Activated T-cell treated with anti-CD3 and anti-CD28 coated beads, Interleukin-2, amount 50 U/mL, for 4 hours (primary cell): ENCODE results near the gene FOXP1. TPM values are rescaled to one million over a fixed set of nuclear protein-coding genes. Genes with fewer than 3 reads are reported as not detected.

ENCODE experiments used
- ATAC-seq, 2 donors: fragments of 200-7000 bp; cut with Tn5 transposase; one replicate each; pipeline ENCODE4 v1.10.0; 2021
- DNase-seq: peaks from one replicate; pipeline ENCODE4 v3.0.0-alpha.2; 2020
- H3K27me3 Mint-ChIP-seq: one replicate; pipeline ENCODE4 v1.8.0; 2021; ENCODE audit warnings: low read depth, mixed read lengths
- H3K36me3 Mint-ChIP-seq: one replicate; pipeline ENCODE4 v1.8.0; 2022; ENCODE audit warnings: mixed read lengths; ENCODE audit not compliant: insufficient read depth
- H3K4me1 Mint-ChIP-seq: one replicate; pipeline ENCODE4 v1.8.0; 2021; ENCODE audit warnings: low read depth, mixed read lengths
- H3K4me3 Mint-ChIP-seq: one replicate; pipeline ENCODE4 v1.8.0; 2021; ENCODE audit warnings: mild to moderate bottlenecking, moderate library complexity, mixed read lengths
- H3K9me3 Mint-ChIP-seq: one replicate; pipeline ENCODE4 v1.8.0; 2021; ENCODE audit warnings: mixed read lengths
- total RNA-seq, 3 donors: library from RNA; stranded (reverse); gene quantifications; one replicate each; pipeline ENCODE4 v1.2.1, GENCODE V29; 2021

FOXP1 gene
- total RNA-seq, 3 donors from 2014 or later: 251 to 263 (median 256) TPM

GRCh38 chr3:71245971-71246880, 337.3 kb downstream of the FOXP1 start:
- DNase-seq: no peak
- Mint-ChIP-seq H3K9me3 (no peaks in the 10 kb centered on the region), H3K36me3 (peaks cover 12% of the 10 kb centered on the region), H3K4me1 (peaks cover 58% of the 10 kb centered on the region), H3K4me3 (no peak overlapping the region), H3K27me3 (no peaks in the 10 kb centered on the region)
- peak in 1 of 2 donors; percentile 72 for ATAC-seq

GRCh38 chr3:71244826-71245488, 338.6 kb downstream of the FOXP1 start:
- DNase-seq (no peak), ATAC-seq (no peak)
- peaks cover 13% of the 10 kb centered on the region for H3K36me3 Mint-ChIP-seq
- no peaks in the 10 kb centered on the region for H3K27me3 Mint-ChIP-seq
- no peaks in the 10 kb centered on the region for H3K9me3 Mint-ChIP-seq
- H3K4me3 Mint-ChIP-seq: no peak overlapping the region
- H3K4me1 Mint-ChIP-seq: peaks cover 56% of the 10 kb centered on the region

GRCh38 chr3:71244153-71244825, 339.2 kb downstream of the FOXP1 start:
- H3K9me3 Mint-ChIP-seq: no peaks in the 10 kb centered on the region
- H3K4me1 Mint-ChIP-seq: peaks cover 50% of the 10 kb centered on the region
- peaks cover 14% of the 10 kb centered on the region for H3K36me3 Mint-ChIP-seq
- no peaks in the 10 kb centered on the region for H3K27me3 Mint-ChIP-seq
- no peak for DNase-seq
- ATAC-seq: no peak
- H3K4me3 Mint-ChIP-seq: no peak overlapping the region

- no peaks in the 10 kb centered on the region for H3K9me3 Mint-ChIP-seq
- ATAC-seq (no peak), DNase-seq (no peak)
- H3K4me1 Mint-ChIP-seq: peaks cover 45% of the 10 kb centered on the region
- H3K27me3 Mint-ChIP-seq: no peaks in the 10 kb centered on the region
- H3K4me3 Mint-ChIP-seq: no peak overlapping the region
- H3K36me3 Mint-ChIP-seq: peaks cover 16% of the 10 kb centered on the region
Measured at GRCh38 chr3:71243229-71243628, 340.3 kb downstream of the FOXP1 start.

- H3K4me3 Mint-ChIP-seq: no peak overlapping the region
- DNase-seq (no peak), ATAC-seq (no peak)
- no peaks in the 10 kb centered on the region for H3K9me3 Mint-ChIP-seq
- H3K27me3 Mint-ChIP-seq: no peaks in the 10 kb centered on the region
- peaks cover 43% of the 10 kb centered on the region for H3K4me1 Mint-ChIP-seq
- H3K36me3 Mint-ChIP-seq: peaks cover 24% of the 10 kb centered on the region
Measured at GRCh38 chr3:71241981-71242560, 341.5 kb downstream of the FOXP1 start.

GRCh38 chr3:71241246-71241901, 342.2 kb downstream of the FOXP1 start:
- Mint-ChIP-seq H3K4me3 (no peak overlapping the region), H3K9me3 (no peaks in the 10 kb centered on the region), H3K4me1 (peaks cover 36% of the 10 kb centered on the region), H3K36me3 (peaks cover 23% of the 10 kb centered on the region), H3K27me3 (no peaks in the 10 kb centered on the region)
- ATAC-seq: no peak
- no peak for DNase-seq

GRCh38 chr3:71240034-71240433, 343.5 kb downstream of the FOXP1 start:
- Mint-ChIP-seq H3K36me3 (peaks cover 30% of the 10 kb centered on the region), H3K4me1 (peaks cover 30% of the 10 kb centered on the region), H3K4me3 (no peak overlapping the region), H3K9me3 (peaks cover 4% of the 10 kb centered on the region), H3K27me3 (no peaks in the 10 kb centered on the region)
- DNase-seq (no peak), ATAC-seq (no peak)

GRCh38 chr3:71238355-71238757, 345.2 kb downstream of the FOXP1 start:
- DNase-seq (no peak), ATAC-seq (no peak)
- no peaks in the 10 kb centered on the region for H3K27me3 Mint-ChIP-seq
- peaks cover 4% of the 10 kb centered on the region for H3K9me3 Mint-ChIP-seq
- no peak overlapping the region for H3K4me3 Mint-ChIP-seq
- peaks cover 29% of the 10 kb centered on the region for H3K36me3 Mint-ChIP-seq
- peaks cover 25% of the 10 kb centered on the region for H3K4me1 Mint-ChIP-seq

- ATAC-seq (no peak), DNase-seq (no peak)
- Mint-ChIP-seq H3K9me3 (peaks cover 4% of the 10 kb centered on the region), H3K27me3 (no peaks in the 10 kb centered on the region), H3K4me1 (peaks cover 22% of the 10 kb centered on the region), H3K4me3 (no peak overlapping the region), H3K36me3 (peaks cover 29% of the 10 kb centered on the region)
Measured at GRCh38 chr3:71237672-71238071, 345.9 kb downstream of the FOXP1 start.

GRCh38 chr3:71235846-71236245, 347.7 kb downstream of the FOXP1 start:
- DNase-seq (no peak), ATAC-seq (no peak)
- Mint-ChIP-seq H3K27me3 (no peaks in the 10 kb centered on the region), H3K9me3 (peaks cover 8% of the 10 kb centered on the region), H3K36me3 (peaks cover 36% of the 10 kb centered on the region), H3K4me1 (peaks cover 35% of the 10 kb centered on the region), H3K4me3 (no peak overlapping the region)

- H3K27me3 Mint-ChIP-seq: no peaks in the 10 kb centered on the region
- H3K9me3 Mint-ChIP-seq: peaks cover 8% of the 10 kb centered on the region
- no peak overlapping the region for H3K4me3 Mint-ChIP-seq
- no peak for DNase-seq
- peaks cover 27% of the 10 kb centered on the region for H3K36me3 Mint-ChIP-seq
- H3K4me1 Mint-ChIP-seq: peaks cover 48% of the 10 kb centered on the region
- ATAC-seq: no peak
Measured at GRCh38 chr3:71232895-71233294, 350.6 kb downstream of the FOXP1 start.

- Mint-ChIP-seq H3K27me3 (no peaks in the 10 kb centered on the region), H3K4me1 (peaks cover 50% of the 10 kb centered on the region), H3K4me3 (no peak overlapping the region)
Measured at GRCh38 chr3:71232175-71232679, 351.3 kb downstream of the FOXP1 start.

GRCh38 chr3:71231680-71232079, 351.8 kb downstream of the FOXP1 start:
- no peak overlapping the region for H3K4me3 Mint-ChIP-seq
- peaks cover 20% of the 10 kb centered on the region for H3K36me3 Mint-ChIP-seq

More at GRCh38 chr3:71232175-71232679, 351.3 kb downstream of the FOXP1 start:
- Mint-ChIP-seq H3K36me3 (peaks cover 21% of the 10 kb centered on the region), H3K9me3 (peaks cover 8% of the 10 kb centered on the region)
- DNase-seq (no peak), ATAC-seq (no peak)

More at GRCh38 chr3:71231680-71232079, 351.8 kb downstream of the FOXP1 start:
- H3K27me3 Mint-ChIP-seq: no peaks in the 10 kb centered on the region
- H3K9me3 Mint-ChIP-seq: peaks cover 8% of the 10 kb centered on the region
- ATAC-seq (no peak), DNase-seq (no peak)
- H3K4me1 Mint-ChIP-seq: peaks cover 53% of the 10 kb centered on the region
